HTR-8/SVneo (cell line): ENCODE measurements around the gene RHBDD2.

ENCODE experiments used
- DNase-seq: peaks from one replicate; pipeline ENCODE4 v3.0.0; 2011; ENCODE audit warnings: low spot score, mixed read lengths; ENCODE audit not compliant: insufficient read length
- FAIRE-seq: peaks from 2 replicates; lab custom pipeline; 2011; peaks lifted over from hg19 to GRCh38; lab: Jason Lieb, UNC

Gene RHBDD2

GRCh38 chr7:75915416-75916156, 36.8 kb downstream of the RHBDD2 start:
- DNase-seq (no peak), FAIRE-seq (no peak)

DNA sequence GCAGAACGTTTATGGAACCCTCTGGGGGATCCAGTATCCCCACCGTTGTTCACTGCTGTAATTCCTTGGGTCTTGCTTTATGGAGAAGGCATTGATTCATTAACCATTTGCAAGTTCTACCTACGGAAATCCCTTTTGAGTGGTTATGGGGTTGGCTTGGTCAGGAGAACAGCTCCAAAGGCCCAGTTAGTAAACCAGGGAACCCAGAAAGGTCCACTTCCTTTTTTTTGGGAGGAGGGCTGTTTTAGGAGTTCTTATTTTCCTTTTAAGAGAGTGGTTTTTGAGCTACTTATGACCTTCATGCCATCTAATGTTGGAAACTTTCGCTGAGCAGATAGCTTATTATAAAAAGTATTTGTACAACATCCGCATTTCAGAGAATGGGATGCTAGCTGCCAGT, 37.4 kb downstream of the RHBDD2 start:
- DNase-seq (no peak), FAIRE-seq (no peak)

DNA sequence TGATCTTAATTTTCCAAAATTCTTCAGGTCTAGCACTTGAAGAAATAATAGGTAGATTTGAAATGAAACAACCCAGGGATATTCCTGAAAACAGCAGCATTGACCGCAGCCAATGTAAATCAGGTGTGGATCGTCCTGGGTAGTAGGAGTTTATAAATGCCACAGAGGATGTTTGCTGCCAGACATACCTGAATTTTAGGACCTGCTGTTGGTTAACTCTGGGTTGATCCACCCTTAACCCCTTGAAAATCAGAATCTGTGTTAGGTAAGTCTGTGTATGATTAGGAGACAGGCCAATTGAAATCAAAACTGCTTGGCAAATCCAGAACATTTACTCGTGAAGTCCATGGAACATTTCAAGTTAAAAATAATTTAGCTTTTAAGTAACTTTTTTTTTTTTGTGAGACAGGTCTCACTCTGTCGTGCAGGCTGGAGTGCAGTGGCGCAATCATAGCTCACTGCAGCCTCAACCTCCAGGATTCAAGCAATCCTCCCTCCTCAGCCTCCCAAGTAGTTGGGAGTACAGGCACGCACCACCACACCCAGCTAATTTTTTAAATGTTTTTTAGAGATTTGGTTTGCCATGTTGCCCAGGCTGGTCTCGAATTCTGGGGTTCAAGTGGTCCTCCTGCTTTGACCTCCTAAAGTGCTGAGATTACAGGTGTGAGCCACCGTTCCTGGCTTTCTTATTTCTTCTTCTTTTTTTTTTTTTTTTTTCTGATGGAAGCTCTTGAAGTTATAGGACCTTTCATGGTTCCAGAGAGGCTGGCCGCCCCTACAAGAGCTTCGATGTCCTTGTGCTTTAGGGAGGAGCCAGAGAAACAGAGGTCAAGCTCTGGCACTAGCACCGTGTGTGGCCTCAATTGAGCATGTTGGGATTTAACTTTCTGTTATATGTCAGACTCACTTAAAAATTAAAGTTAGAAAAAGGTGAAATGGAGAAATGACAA, 38.1 kb downstream of the RHBDD2 start:
- FAIRE-seq: no peak
- DNase-seq: no peak

DNA sequence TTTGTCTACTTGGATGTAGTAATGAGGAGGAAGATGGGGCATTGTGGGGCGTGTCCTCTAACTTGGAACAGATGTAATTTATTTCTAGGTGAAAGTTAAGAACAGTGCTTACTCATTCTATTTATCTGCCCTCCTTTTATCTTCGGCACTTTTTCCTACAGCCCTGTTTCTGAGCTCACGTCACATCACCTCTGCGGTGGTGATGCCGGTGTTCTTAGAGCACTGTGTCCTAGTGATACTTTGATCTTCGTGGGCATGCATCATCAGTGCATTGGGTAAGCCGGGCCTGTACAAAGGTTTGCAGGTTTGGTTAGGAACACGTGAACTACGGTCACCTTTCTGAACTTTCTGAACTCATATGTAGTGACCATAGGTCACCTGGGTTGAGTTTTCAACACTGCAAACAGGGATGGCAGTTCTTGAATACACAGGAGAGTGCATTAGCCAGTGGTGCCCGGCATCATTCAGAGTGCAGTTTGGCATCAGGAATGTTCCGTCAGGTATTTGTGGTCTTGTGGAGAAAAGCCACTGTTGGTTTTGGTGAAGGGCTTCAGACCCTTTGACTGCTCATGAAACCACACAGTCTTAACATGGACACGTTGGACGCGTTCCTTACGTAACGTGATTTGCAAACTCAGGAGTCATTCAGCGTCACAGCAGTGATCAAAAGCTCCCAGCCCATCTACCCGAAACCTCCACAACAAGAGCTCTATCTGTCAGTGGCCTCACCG, 41.8 kb downstream of the RHBDD2 start:
- no peak for FAIRE-seq
- no peak for DNase-seq

DNA sequence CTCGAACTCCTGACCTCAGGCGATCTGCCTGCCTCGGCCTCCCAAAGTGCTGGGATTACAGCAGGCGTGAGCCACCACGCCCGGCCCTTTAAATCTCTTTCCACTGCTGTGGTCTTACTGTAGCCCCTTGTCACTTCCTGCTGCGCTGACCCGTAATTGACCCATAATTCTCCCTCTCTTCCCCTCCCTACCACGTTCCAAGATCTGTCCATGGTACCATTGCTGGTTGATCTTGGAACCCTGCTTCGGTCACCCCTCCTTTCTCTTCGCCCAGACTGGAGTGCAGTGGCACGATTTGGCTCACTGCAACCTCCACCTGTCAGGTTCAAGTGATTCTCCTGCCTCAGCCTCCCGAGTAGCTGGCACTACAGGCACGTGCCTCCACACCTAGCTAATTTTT, 42.6 kb downstream of the RHBDD2 start:
- no peak for FAIRE-seq
- DNase-seq: no peak

DNA sequence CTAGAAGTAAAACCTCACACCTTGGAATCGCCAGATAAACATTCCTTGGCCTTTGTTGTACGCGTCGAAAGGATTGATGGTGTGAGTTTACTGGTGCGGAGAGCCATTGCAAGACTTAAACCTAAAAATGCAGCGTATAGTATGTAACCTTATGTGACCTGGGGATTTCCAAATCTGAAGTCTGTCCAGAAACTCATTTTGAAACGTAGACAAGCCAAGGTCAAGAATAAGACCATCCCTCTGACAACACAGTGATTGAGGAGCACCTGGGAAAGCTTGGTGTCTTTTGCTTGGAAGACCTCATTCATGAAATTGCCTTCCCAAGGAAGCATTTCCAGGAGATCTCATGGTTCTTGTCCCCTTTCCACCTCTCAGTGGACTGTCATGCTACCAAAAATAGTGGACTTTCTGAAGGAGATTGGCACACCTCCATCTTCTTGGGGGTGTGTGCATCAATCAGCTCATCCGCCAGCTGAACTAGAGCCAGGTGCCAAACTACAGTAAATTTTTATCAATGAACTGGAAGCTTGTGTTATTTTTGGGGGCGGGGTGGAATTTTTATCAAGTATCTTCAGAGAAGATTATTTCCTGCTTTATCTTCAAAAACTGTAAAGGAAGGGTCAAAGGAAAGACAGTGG, 44.3 kb downstream of the RHBDD2 start:
- DNase-seq: no peak
- FAIRE-seq: no peak

DNA sequence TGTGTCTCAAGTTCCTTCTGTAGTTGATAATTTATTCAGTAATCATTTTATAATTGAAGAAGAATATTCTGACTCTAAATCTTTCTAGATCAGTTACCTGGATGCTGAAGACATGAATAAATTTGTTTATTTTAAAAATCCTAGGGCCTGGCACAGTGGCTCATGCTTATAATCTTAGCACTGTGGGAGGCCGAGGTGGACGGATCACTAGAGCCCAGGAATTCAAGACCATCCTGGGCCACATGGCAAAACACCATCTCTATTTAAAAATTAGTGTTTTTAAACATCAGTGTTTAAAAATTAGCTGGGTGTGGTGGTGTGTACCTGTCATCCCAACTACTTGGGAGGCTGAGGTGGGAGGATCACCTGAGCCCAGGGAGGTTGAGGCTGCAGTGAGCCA, 45.4 kb downstream of the RHBDD2 start:
- DNase-seq (no peak), FAIRE-seq (no peak)

GRCh38 chr7:75924889-75925288, 46.1 kb downstream of the RHBDD2 start:
- FAIRE-seq: no peak

DNA sequence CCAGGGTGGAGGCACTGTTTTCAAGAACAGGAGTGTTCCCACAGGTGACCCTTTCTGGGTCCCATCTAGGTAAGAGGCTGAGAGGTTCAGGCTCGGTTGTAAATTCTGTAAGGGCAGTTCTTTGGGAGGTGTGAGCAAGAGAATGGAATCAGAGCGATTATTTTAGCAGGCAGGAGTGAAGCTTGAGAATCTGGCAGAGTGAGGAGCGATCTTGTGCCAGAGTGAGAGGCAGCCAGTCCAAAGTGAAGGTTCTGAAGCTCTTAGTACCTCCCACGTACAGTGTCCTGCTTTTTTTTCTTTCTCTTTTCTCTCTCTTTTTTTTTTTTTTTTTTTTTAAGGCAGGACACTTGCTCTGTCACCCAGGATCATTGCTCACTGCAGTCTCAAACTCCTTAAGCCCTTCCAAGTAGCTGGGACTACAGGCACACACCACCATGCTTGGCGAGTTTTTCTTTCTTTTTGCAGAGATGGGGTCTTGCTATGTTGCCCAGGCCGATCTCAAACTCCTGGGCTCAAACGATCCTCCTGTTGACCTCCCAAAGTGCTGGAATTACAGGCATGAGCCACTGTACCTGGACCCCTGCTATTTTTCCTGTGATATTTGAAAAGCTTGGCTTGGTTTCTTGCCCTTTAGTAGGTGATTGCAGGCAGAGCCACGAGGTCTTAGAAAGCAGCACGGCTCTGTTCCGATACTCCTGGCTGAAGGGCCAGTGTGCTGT, 47.0 kb downstream of the RHBDD2 start:
- FAIRE-seq (no peak), DNase-seq (no peak)

More at GRCh38 chr7:75924889-75925288, 46.1 kb downstream of the RHBDD2 start:
- DNase-seq: no peak

DNA sequence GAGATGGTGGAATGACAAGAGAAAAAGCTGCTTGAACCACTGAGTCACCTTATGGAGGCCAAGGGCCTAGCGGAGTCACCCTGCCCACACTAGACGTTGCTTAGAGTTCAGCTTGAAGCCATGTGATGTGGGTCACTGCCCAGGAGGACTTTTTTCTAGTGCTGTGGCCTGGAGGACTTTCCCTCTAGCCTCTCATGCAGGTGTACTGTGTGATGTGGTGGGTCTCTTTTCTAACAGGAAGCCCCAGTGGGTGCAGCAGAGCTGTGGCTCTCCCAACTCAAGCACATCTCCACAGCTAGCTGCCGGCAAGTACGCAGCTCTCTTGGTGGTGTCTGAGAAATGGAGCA, 49.7 kb downstream of the RHBDD2 start:
- no peak for DNase-seq
- no peak for FAIRE-seq

- DNase-seq (no peak), FAIRE-seq (no peak)
Measured at GRCh38 chr7:75931680-75932079, 52.8 kb downstream of the RHBDD2 start.

GRCh38 chr7:75937958-75938786, 59.3 kb downstream of the RHBDD2 start:
- no peak for DNase-seq
- no peak for FAIRE-seq
